ENCODE data around the gene ZBTB46. TPM values are rescaled to one million over a fixed set of nuclear protein-coding genes. Genes with fewer than 3 reads are reported as not detected.

Gene ZBTB46
- total RNA-seq, 1 experiment from 2014 or later, result 9.5 TPM

- no peaks in the 10 kb centered on the region for H3K4me1 Mint-ChIP-seq (ENCODE audit: low read depth, unreplicated experiment)
- no peak overlapping the region for H3K4me3 Mint-ChIP-seq (ENCODE audit: unreplicated experiment)
- no peak for TF ChIP-seq CTCF (IDR thresholded peaks at IDR 0.05; ENCODE audit: insufficient read depth in 1 of 2, low read depth in 1 of 2, low read length in 1 of 2, severe bottlenecking in 1 of 2, unreplicated experiment in 1 of 2)
- H3K4me1 ChIP-seq, result no peaks in the 10 kb centered on the region
- no peaks in the 10 kb centered on the region for H3K36me3 Mint-ChIP-seq (ENCODE audit: insufficient read depth, unreplicated experiment)
- POLR2A ChIA-PET, result no interaction called here
- intact Hi-C loops (cut with micrococcal nuclease; ENCODE audit: unreplicated experiment), result loop anchor here (10.0 kb wide), 1 partner anchor 194 kb away; the partner anchor contains the start of gene SAMD10
- no peak for DNase-seq
- H3K36me3 ChIP-seq (ENCODE audit: control insufficient read depth, insufficient read depth, low read length), result no peaks in the 10 kb centered on the region
- no peaks in the 10 kb centered on the region for H3K27me3 Mint-ChIP-seq (ENCODE audit: insufficient read depth, unreplicated experiment)
- no peaks in the 10 kb centered on the region for H3K9me3 Mint-ChIP-seq (ENCODE audit: unreplicated experiment)
- no peak overlapping the region for H3K27ac Mint-ChIP-seq (ENCODE audit: unreplicated experiment)
- no TSS peak for BruUV-seq (replicated peaks)
- H3K27me3 ChIP-seq (replicated peaks; ENCODE audit: control insufficient read depth, insufficient read depth, low read length), result no peaks in the 10 kb centered on the region
- H3K9me3 ChIP-seq, result no peaks in the 10 kb centered on the region
- no peak overlapping the region for H3K4me3 ChIP-seq (ENCODE audit: low read depth, low read length)
- CTCF ChIA-PET, result no interaction called here
Observed at GRCh38 chr20:63781181-63781580, 49.9 kb downstream of the ZBTB46 start.

GRCh38 chr20:63778857-63779256 lies 52.2 kb downstream of the ZBTB46 start:
- no peaks in the 10 kb centered on the region for H3K36me3 ChIP-seq (ENCODE audit: control insufficient read depth, insufficient read depth, low read length)
- no peak for TF ChIP-seq CTCF (IDR thresholded peaks at IDR 0.05; ENCODE audit: insufficient read depth in 1 of 2, low read depth in 1 of 2, low read length in 1 of 2, severe bottlenecking in 1 of 2, unreplicated experiment in 1 of 2)
- H3K36me3 Mint-ChIP-seq (ENCODE audit: insufficient read depth, unreplicated experiment), result no peaks in the 10 kb centered on the region
- ChIA-PET CTCF (no interaction called here), POLR2A (no interaction called here)
- no peak overlapping the region for H3K4me3 Mint-ChIP-seq (ENCODE audit: unreplicated experiment)
- no peaks in the 10 kb centered on the region for H3K4me1 ChIP-seq
- no peak overlapping the region for H3K27ac Mint-ChIP-seq (ENCODE audit: unreplicated experiment)
- no peaks in the 10 kb centered on the region for H3K27me3 ChIP-seq (replicated peaks; ENCODE audit: control insufficient read depth, insufficient read depth, low read length)
- H3K9me3 Mint-ChIP-seq (ENCODE audit: unreplicated experiment), result no peaks in the 10 kb centered on the region
- H3K4me3 ChIP-seq (ENCODE audit: low read depth, low read length), result no peak overlapping the region
- DNase-seq, result no peak
- no TSS peak for BruUV-seq (replicated peaks)
- H3K4me1 Mint-ChIP-seq (ENCODE audit: low read depth, unreplicated experiment), result no peaks in the 10 kb centered on the region
- H3K9me3 ChIP-seq, result no peaks in the 10 kb centered on the region
- intact Hi-C loops (cut with micrococcal nuclease; ENCODE audit: unreplicated experiment), result loop anchor here (5.0 kb wide), 1 partner anchor 1557 kb away; the partner anchor contains the start of gene HRH3
- no peaks in the 10 kb centered on the region for H3K27me3 Mint-ChIP-seq (ENCODE audit: insufficient read depth, unreplicated experiment)

GRCh38 chr20:63778034-63778752 lies 52.9 kb downstream of the ZBTB46 start:
- POLR2A ChIA-PET, result no interaction called here
- DNase-seq, result no peak
- no peaks in the 10 kb centered on the region for H3K4me1 Mint-ChIP-seq (ENCODE audit: low read depth, unreplicated experiment)
- no peak for TF ChIP-seq CTCF (IDR thresholded peaks at IDR 0.05; ENCODE audit: insufficient read depth in 1 of 2, low read depth in 1 of 2, low read length in 1 of 2, severe bottlenecking in 1 of 2, unreplicated experiment in 1 of 2)
- no peak overlapping the region for H3K4me3 Mint-ChIP-seq (ENCODE audit: unreplicated experiment)
- no TSS peak for BruUV-seq (replicated peaks)
- intact Hi-C loops (cut with micrococcal nuclease; ENCODE audit: unreplicated experiment), result loop anchor here (5.0 kb wide), 1 partner anchor 1556 kb away; the partner anchor contains the start of gene HRH3
- Histone ChIP-seq H3K4me1 (no peaks in the 10 kb centered on the region), H3K36me3 (ENCODE audit: control insufficient read depth, insufficient read depth, low read length) (no peaks in the 10 kb centered on the region), H3K4me3 (ENCODE audit: low read depth, low read length) (no peak overlapping the region), H3K9me3 (no peaks in the 10 kb centered on the region), H3K27me3 (replicated peaks; ENCODE audit: control insufficient read depth, insufficient read depth, low read length) (no peaks in the 10 kb centered on the region)
- H3K27me3 Mint-ChIP-seq (ENCODE audit: insufficient read depth, unreplicated experiment), result no peaks in the 10 kb centered on the region
- no peaks in the 10 kb centered on the region for H3K9me3 Mint-ChIP-seq (ENCODE audit: unreplicated experiment)
- no peaks in the 10 kb centered on the region for H3K36me3 Mint-ChIP-seq (ENCODE audit: insufficient read depth, unreplicated experiment)
- CTCF ChIA-PET, result interaction anchor here (1.0 kb wide), 1 partner anchor 8 kb away, joined by 3 read pairs; no protein-coding TSS in a partner anchor
- H3K27ac Mint-ChIP-seq (ENCODE audit: unreplicated experiment), result no peak overlapping the region

Measured in Caco-2 (cell line).